Left ventricle myocardium superior (tissue), 1 donor: ENCODE results near the gene DRICH1. TPM values are rescaled to one million over a fixed set of nuclear protein-coding genes. Genes with fewer than 3 reads are reported as not detected.
"Not testable (repeated sequence)": the region's sequence is repeated elsewhere in the genome, so short reads cannot be mapped to it uniquely, and the experiment has no call there.

Source experiments
- ATAC-seq: fragments of 200-7000 bp; cut with Tn5 transposase; one replicate; pipeline ENCODE4 v1.9.1; 2020; ENCODE audit warnings: mild to moderate bottlenecking, moderate library complexity
- DNase-seq: peaks from one replicate; pipeline ENCODE4 v3.0.0-alpha.2; 2020
- intact Hi-C: fragments of 100-400 bp; cut with micrococcal nuclease; formaldehyde crosslinking; loops from one replicate; pipeline ENCODE4 v1.11.0; 2022
- total RNA-seq: library from RNA; stranded (reverse); fragmentation: NEBNext Ultra II Directional; extraction: Animal tissue kit (Norgen Biotek cat#: 25700); gene quantifications from one replicate; pipeline ENCODE4 v1.2.1, GENCODE V29; 2021
- donor health status: DM: no; HTN: yes; CAD: no; lungs with severe emphysema.

Gene DRICH1
- total RNA-seq, 1 donor from 2014 or later: not detected

DNA sequence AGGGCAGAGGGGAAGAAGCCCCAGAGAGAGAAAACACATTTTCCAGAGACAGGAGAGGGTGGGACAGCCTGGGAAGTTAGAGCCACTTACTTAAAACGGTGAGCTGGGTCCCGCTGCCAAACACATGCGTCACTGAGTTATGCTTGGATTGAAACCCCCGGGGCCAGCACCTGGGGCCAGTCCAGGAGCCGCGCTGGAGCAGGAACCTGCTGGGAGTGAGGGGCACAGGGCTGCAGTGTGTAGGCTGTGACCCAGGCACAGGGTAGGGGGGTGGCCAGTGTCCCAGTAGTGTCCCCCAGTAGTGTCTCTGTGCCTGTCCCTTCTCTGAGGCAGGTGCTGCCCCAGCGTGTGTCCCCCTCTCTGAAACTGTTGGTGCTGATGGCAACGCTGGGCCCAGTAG, 57.2 kb downstream of the DRICH1 start:
- ATAC-seq (no peak), DNase-seq (no peak)
- intact Hi-C loops: no loop called here

- intact Hi-C loops: no loop called here
- DNase-seq (no peak), ATAC-seq (no peak)
These were observed 57.7 kb downstream of the DRICH1 start for GRCh38 chr22:23574371-23574811.

- ATAC-seq, intact Hi-C loops, DNase-seq: not testable (repeated sequence)
These were observed 58.4 kb downstream of the DRICH1 start for GRCh38 chr22:23573701-23574235.

GRCh38 chr22:23573106-23573505, 59.0 kb downstream of the DRICH1 start:
- ATAC-seq, intact Hi-C loops, DNase-seq: not testable (repeated sequence)

- ATAC-seq (no peak), DNase-seq (no peak)
- intact Hi-C loops: no loop called here
These were observed 60.6 kb downstream of the DRICH1 start for GRCh38 chr22:23571486-23571885.

- intact Hi-C loops: no loop called here
- DNase-seq (no peak), ATAC-seq (no peak)
These were observed 61.4 kb downstream of the DRICH1 start for GRCh38 chr22:23570681-23571080.

DNA sequence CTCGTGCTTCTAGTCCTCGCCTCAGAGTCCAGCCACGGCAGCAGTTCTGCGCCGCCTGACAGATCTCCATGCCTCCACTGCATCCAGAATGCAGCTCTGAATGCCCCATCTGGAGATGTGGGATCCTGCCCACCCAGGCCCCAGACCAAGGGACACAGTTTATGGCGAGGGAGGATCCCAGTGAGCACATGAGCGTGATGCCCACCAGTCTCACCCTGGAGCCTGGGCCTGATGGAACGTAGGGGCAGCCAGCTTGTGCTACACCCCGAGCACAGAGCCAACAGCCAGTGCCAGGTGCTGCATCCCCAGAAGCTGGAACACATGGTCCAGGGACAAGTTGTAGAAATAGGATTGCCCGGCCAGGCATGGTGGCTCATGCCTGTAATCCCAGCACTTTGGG, 62.4 kb downstream of the DRICH1 start:
- DNase-seq (no peak), ATAC-seq (no peak)
- intact Hi-C loops: no loop called here

DNA sequence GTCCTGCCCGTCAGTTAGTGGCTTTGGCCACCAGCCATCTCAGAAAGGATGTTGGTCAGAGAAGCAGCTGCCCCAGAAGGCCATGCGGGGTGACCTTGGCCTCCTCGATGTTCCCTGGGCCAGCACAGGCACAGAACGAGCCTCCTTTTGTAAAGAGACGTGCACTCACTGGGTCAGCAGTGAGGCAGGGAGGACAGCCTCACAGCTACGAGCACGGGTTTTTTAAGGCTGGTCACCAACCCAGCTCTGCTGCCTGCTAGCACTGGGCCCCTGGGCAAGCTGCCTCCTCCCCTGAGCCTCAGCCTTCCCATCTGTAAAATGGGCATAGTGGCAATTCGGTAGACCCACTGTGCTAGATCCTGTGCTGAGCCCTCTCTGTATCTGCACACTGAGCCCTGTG, 62.8 kb downstream of the DRICH1 start:
- intact Hi-C loops: no loop called here
- DNase-seq (no peak), ATAC-seq (no peak)

DNA sequence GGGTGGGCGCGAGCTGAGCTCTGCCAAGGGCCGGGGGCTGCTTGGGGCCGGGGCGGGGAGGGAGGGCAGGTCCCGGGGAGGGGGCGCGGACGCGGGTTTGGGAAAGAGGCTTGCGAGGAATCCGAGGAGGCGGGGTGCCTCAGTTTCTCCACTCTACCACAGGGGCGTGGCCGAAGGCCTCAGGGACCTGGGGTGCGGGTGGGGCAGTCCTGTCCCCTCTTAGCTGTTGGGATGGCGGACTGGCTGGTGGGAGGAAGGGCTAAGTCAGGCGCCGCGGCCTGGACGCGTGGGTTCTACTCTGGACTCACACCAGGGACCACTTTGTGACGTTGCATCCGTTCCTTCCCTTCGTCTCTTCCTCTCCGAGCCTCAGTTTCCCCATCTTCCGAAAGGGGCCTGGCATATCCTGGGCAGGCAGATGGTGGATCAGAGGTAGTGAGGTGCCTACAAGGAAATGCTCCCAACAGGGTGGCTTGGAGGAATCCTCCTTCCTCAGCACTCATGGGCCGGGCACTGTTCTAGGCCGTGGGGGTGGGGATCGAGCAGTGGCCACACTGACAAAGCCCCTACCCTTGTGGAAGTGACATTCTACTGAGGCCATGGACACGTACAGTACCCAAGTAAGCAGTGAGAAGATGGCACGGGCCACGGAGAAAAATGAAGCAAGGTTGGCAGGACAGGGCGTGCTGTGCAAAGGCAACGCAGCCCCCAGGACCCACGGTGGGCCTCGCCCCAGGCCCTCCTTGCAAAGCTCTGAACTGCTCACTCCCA, 65.2 kb downstream of the DRICH1 start:
- no peak for DNase-seq
- intact Hi-C loops: no loop called here
- no peak for ATAC-seq

GRCh38 chr22:23565915-23566704, 66.0 kb downstream of the DRICH1 start:
- ATAC-seq (peak; percentile 31), DNase-seq (no peak)
- intact Hi-C loops: no loop called here

- intact Hi-C loops: no loop called here
- DNase-seq: no peak
- peak; percentile 64 for ATAC-seq
These were observed 66.7 kb downstream of the DRICH1 start for GRCh38 chr22:23565305-23565914.

DNA sequence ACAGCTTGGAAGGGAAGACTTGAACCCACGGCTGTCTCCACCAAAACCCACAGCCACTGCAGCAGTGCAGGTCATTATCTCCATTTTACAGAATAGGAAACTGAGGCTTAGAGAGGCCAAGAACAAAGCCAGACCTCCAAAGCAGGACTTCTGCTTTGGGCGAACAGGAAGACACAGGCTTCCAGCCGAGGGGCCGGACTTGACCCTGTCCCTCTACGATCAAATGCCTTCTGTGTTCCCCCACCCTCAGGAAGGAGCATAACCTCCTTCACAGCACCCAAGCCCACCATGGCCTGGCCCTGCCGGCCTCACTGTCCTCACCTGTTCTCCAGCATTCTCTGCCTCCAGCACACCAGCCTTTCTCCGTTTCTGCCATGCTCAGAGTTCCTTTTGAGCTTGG, 67.8 kb downstream of the DRICH1 start:
- DNase-seq (no peak), ATAC-seq (no peak)
- intact Hi-C loops: no loop called here

GRCh38 chr22:23563111-23563510, 69.0 kb downstream of the DRICH1 start:
- ATAC-seq (no peak), DNase-seq (no peak)
- intact Hi-C loops: no loop called here

DNA sequence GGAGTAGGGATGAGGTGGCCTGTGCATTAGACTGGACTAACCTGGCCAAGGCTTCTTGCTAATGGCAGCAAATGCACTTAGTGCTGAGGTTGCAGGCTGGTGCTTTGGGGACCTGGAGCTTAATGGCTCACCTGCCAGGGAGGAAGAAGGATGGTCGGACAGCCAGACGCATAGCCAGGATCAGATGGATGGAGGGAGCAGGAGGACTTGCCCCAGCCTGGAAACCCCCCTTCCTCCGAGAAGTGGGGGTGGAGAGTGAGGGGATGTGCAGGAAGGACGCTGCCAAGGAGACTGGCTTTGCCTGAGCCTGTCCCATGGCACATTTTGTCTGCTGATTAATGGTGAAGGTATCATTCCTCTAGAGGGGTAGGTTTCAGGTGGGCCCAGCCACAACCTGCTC, 69.9 kb downstream of the DRICH1 start:
- ATAC-seq (no peak), DNase-seq (no peak)
- intact Hi-C loops: no loop called here

- intact Hi-C loops, DNase-seq, ATAC-seq: not testable (repeated sequence)
These were observed 71.1 kb downstream of the DRICH1 start for GRCh38 chr22:23561025-23561510.

DNA sequence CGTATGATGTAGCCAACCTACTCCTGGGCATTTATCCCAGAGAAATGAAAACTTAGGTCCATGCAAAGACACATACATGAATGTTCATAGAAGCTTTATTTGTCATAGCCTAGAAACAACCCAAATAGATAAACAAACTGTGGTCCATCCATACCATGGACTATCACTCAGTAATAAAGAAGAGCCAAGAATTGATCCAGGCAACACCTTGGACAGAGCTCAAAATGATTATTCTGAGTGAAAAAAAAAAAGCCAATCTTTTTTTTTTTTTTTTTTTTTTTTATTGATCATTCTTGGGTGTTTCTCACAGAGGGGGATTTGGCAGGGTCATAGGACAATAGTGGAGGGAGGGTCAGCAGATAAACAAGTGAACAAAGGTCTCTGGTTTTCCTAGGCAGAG, 71.9 kb downstream of the DRICH1 start:
- intact Hi-C loops, DNase-seq, ATAC-seq: not testable (repeated sequence)
